Activated effector memory CD4-positive, alpha-beta T cell treated with Interleukin-2 at 50 U/mL for 16 hours (primary cell): ENCODE data around the gene BARHL1.

Experiments
- DNase-seq: peaks from one replicate; pipeline ENCODE4 v3.0.0-alpha.2; 2020

Gene BARHL1

DNA sequence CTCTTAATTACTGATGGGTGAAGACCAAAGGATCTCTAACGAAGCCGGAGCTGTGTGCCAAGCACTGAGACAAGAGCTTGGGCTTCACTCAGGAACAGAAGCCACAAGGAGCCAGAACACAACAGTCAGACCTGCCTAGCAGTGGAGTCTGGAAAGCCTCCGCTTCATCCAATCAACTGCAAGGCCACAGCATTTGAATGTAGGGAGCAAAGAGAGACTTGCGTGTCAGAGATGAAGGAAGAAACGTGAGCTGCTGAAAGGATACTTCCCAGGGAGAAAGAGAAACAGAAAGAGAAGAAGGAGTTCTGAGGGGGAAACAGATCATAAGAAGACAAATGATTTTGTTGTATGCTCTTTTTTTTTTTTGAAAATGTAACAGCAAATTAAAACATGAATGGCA is 43.9 kb downstream of the BARHL1 start:
- DNase-seq, result no peak

GRCh38 chr9:132627106-132627505 is 44.7 kb downstream of the BARHL1 start:
- DNase-seq, result no peak

GRCh38 chr9:132627594-132627993 is 45.2 kb downstream of the BARHL1 start:
- no peak for DNase-seq

- DNase-seq, result no peak
These were observed 46.3 kb downstream of the BARHL1 start for GRCh38 chr9:132628746-132629145.

DNA sequence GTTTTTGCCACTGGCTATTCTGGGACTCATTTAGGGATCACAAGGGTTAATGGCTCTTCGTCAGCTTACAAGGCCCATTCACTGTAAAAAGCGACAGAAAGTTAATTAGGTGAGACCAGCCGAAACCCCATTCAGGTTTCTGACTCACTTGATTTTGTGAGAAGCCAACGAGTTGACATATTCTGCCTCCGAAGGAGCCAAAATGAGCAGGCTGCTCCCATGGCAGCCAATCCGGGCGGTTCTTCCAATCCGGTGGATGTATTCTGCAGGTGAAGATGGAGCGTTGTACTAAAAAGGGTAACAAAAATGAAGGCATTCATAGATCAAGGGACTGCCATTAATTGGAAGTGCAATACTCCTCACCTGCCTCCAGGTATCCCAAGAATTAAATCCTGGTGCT is 47.7 kb downstream of the BARHL1 start:
- no peak for DNase-seq

GRCh38 chr9:132630811-132631210 is 48.4 kb downstream of the BARHL1 start:
- DNase-seq, result no peak

DNA sequence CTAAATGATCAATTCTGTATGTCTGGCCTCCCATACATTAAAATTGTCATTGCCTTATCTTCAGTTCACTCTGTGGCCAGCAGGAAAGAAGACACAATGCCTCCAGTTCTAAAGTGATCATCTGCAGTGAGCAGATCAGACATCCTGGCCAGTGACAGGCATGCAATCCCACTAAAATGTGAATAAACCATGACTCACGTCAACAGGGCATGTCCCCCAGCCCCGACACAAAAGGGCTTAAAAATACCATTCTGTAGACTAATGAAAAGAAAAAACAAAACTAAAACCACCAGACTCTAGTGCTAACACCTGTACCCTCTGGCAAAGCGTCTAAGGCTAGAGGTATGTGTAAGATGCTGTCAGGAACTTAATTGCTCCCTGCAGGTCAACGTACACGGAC is 48.9 kb downstream of the BARHL1 start:
- DNase-seq, result no peak

DNA sequence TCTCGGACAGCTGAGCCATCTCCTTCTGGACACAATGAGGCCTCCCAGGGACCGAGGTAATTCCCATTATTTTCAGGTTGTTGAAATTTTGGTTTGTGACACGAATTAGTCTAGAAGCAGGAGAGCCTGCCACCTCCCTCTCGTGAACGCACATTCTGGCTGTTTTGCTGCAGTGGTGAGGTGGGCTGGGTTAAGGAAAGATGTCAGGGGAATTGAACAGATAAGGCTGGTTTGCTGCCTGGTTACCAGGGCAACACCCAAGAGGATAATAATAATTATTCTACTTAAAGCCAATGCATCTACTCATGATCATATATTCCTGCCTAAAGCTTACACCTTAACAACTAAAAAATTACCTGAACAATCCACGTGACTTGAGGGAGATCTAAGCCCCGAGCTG is 49.3 kb downstream of the BARHL1 start:
- no peak for DNase-seq

- DNase-seq, result no peak
These were observed 50.2 kb downstream of the BARHL1 start for GRCh38 chr9:132632413-132633129.

- no peak for DNase-seq
These were observed 51.9 kb downstream of the BARHL1 start for GRCh38 chr9:132634327-132634726.

DNA sequence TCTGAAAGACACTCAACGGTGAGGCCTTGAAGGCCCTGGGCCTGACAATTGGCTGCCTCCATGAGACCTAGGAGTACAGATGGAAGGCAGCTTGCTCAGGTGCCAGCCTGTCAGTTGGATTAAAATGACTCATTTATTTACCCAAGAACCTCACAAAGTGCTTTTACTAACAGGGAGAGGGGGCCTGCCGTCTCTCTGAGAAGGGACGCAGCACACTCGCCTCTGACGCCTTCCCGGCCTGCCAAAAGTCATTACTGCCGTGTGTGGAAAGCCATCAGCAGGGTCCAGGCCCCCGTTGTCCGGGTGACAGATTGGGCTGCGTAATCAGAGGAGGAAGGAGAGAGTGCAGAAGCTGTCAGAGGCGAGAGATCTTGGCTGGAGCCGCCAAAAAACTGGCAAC is 54.9 kb downstream of the BARHL1 start:
- DNase-seq, result no peak

GRCh38 chr9:132637801-132638200 is 55.4 kb downstream of the BARHL1 start:
- no peak for DNase-seq

DNA sequence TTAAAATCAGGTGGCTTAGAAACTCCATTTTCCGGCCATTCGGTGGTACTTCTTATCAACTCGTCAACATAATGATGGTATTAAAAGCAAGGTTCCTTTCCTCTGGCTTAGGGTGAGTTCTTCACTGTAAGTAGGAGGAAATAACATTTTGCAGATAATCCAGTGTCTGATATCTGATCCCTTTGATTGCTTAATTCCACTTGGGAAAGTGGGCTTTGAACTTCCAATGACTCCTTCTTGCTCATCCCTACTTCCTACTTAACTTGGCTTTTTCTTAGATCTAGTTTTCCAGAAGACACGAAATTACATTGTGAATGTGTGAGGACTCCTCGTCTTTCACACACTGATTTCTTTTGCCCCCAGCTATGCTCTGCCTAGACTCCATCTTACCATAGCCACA is 55.8 kb downstream of the BARHL1 start:
- no peak for DNase-seq

DNA sequence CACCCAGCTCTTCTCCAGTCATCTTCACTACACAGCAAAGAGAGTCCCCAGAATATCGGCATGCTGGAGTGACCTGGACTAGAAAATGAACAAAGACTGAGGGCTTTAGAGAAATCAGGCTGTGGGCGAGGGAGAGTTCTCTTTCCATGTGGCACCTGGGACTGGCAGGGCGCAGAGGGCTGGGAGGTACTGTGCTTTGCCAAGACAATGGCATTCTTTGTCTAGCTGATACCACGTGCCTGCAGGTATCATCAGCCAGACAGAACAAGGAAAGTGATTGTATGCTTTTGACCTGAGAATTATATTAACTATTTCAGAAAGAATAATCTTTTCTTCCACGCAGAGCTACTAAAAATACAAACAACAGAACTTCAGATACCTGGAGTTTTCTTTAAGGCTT is 56.9 kb downstream of the BARHL1 start:
- no peak for DNase-seq
